Measurements from ENCODE around the gene AGFG1.
"Not testable (repeated sequence)": the region's sequence is repeated elsewhere in the genome, so short reads cannot be mapped to it uniquely, and the experiment has no call there.

The AGFG1 gene

DNA sequence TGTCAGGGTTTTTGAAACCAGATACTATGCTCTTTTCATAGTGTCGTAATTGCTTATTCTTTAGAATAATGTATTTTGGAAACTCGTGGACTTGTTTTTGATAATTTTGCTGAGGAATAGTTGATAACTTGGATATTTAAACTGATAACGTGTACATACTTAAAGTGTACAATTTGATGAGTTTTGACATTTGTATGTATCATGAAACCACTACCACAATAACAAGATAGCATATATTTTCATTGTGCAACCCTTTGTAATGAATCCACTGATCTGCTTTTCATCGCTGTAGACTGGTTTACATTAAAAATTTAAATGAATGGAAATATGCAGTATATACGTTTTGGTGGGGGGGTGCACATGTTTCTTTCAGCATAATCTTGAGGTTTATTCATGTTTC is 45.8 kb downstream of the AGFG1 start:
- TF ChIP-seq, protein P1, sequence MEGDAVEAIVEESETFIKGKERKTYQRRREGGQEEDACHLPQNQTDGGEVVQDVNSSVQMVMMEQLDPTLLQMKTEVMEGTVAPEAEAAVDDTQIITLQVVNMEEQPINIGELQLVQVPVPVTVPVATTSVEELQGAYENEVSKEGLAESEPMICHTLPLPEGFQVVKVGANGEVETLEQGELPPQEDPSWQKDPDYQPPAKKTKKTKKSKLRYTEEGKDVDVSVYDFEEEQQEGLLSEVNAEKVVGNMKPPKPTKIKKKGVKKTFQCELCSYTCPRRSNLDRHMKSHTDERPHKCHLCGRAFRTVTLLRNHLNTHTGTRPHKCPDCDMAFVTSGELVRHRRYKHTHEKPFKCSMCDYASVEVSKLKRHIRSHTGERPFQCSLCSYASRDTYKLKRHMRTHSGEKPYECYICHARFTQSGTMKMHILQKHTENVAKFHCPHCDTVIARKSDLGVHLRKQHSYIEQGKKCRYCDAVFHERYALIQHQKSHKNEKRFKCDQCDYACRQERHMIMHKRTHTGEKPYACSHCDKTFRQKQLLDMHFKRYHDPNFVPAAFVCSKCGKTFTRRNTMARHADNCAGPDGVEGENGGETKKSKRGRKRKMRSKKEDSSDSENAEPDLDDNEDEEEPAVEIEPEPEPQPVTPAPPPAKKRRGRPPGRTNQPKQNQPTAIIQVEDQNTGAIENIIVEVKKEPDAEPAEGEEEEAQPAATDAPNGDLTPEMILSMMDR (IDR thresholded peaks at IDR 0.05; ENCODE audit: low read depth, low read length), result no peak
- no peak for DNase-seq (ENCODE audit: extremely low read depth, low read depth)

DNA sequence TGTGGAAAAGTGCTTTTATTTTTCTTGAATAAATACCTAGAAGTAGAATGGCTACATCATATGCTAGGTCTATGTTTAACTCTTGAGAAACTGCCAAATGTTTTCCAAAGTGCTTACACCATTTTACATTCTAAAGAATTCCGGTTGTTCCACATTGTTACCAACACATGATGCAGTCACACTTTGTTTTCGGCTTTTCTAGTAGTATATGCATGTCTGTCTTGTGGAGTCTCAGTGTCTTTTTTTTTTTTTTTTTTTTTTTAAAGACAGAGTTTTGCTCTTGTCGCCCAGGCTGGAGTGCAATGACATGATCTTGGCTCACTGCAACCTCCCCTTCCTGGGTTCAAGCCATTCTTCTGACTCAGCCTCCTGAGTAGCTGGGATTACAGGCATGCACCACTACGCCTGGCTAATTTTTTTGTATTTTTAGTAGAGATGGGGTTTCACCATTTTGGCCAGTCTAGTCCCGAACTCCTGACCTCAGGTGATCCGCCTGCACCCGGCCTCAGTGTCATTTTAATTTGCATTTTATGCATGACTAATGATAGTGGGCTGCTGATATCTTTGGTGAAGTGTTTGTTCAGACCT is 46.4 kb downstream of the AGFG1 start:
- not testable (repeated sequence) for DNase-seq (ENCODE audit: extremely low read depth, low read depth)

DNA sequence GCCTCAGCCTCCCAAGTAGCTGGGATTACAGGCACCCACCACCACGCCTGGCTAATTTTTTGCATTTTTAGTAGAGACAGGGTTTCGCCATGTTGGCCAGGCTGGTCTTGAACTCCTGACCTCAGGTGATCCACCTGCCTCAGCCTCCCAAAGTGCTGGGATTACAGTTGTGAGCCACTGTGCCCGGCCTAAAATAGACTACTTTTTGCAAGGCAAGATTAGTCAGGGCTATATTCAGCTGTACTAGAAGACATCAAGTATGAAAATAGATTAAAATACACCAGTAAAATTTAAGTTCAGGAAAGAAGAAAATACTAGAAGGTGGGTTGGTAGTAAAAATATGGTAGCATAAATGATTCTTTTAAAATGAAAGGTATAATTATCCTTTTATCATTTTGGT is 49.2 kb downstream of the AGFG1 start:
- not testable (repeated sequence) for DNase-seq (ENCODE audit: extremely low read depth, low read depth)

DNA sequence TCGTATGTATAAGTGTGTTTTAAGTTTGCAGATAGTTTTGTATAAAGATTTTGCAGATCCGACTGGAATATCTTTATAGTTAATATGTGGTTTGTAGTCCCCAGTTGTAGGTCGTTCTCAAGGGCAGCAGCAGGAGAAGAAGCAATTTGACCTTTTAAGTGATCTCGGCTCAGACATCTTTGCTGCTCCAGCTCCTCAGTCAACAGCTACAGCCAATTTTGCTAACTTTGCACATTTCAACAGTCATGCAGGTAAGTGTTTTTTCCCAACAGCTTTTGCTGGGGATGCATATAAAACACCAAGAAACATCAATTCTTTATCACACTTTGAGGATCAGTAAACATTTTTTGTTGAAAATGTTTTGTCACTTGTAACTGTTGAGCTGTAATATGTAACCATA is 52.7 kb downstream of the AGFG1 start:
- DNase-seq (ENCODE audit: extremely low read depth, low read depth), result no peak
- TF ChIP-seq, protein P1 (IDR thresholded peaks at IDR 0.05; ENCODE audit: low read depth, low read length), result no peak

DNA sequence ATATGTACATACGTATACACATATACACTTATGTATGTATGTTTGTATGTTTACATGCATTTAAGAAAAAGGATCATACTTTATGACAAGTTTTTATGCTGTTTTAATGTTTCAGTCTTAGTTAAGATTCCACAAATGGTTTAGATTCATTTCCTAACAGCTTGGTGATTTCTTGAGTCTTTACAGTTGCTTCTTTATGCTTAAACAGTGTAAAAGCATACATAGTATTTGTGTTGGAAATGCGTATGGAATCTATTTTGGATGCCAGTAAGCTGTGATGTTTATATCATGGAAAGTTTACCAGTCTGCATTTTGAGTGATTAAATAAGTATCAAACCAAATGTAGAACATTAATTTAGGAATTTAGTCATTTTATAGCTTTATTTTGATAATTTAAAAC is 55.4 kb downstream of the AGFG1 start:
- DNase-seq (ENCODE audit: extremely low read depth, low read depth), result no peak
- TF ChIP-seq, protein P1 (IDR thresholded peaks at IDR 0.05; ENCODE audit: low read depth, low read length), result no peak

DNA sequence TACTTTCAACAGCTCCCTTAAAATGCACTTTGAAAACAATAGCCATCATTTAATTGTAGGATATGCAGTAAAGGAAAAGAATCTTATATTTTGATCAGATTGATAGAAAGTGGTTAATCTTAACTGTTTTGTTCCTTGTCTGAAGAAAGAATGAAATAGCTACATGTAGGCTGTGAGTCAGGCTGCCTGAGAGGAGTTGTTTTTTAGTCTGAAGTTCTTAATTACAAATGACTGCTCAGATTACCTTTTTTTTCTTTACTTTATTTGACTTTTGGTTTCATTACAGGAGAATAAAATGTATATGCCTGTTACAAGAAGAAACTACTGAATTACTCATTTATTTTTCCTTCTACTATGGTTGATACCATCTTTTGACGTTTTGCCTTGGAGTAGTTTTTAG is 56.8 kb downstream of the AGFG1 start:
- TF ChIP-seq, protein P1 (IDR thresholded peaks at IDR 0.05; ENCODE audit: low read depth, low read length), result no peak
- no peak for DNase-seq (ENCODE audit: extremely low read depth, low read depth)

DNA sequence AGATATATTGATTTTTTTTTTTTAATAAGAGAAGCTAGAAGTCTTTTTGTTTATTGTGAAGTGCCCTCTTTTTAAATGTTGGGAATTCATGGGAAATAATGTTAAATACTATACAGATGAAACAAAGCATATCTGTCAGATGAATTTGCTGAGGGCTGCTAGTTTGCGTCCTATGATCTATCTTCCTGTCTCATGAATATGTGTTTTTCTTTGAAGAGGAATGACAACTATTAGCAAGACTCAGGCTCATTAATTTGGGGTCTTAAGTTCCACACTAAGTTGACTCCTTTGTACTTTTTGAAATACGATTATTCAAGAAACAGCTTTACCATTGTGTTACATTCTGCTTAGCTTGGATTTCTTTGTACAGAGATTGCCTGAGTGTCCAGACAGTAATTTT is 57.9 kb downstream of the AGFG1 start:
- DNase-seq (ENCODE audit: extremely low read depth, low read depth), result no peak
- TF ChIP-seq, protein P1 (IDR thresholded peaks at IDR 0.05; ENCODE audit: low read depth, low read length), result no peak

DNA sequence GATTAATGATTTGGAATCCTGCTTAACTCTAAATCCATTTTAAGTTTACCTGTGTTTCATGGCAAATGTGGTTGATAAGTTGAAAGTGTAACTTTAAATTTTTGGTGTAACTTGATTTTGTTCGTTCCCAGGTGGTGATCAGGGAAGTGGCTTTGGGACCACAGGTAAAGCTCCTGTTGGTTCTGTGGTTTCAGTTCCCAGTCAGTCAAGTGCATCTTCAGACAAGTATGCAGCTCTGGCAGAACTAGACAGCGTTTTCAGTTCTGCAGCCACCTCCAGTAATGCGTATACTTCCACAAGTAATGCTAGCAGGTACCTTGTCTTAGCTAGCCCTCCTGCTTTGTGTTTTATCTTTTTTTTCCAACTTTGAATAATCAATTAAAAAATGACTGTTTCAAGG is 62.8 kb downstream of the AGFG1 start:
- TF ChIP-seq, protein P1 (IDR thresholded peaks at IDR 0.05; ENCODE audit: low read depth, low read length), result no peak
- DNase-seq (ENCODE audit: extremely low read depth, low read depth), result no peak
